ENCODE results near the gene LSS. TPM values are rescaled to one million over a fixed set of nuclear protein-coding genes. Genes with fewer than 3 reads are reported as not detected.

The LSS gene
- total RNA-seq, 1 donor from 2014 or later = 52.0 TPM

GRCh38 chr21:46160657-46160906 lies 68.0 kb downstream of the LSS start:
- DNase-seq = no peak
- no peak overlapping the region for H3K4me3 ChIP-seq

GRCh38 chr21:46159841-46160656 lies 68.5 kb downstream of the LSS start:
- Histone ChIP-seq H3K27ac (replicated peaks) (no peak overlapping the region), H3K4me1 (no peaks in the 10 kb centered on the region), H3K36me3 (peaks cover 15% of the 10 kb centered on the region), H3K9me3 (replicated peaks) (no peaks in the 10 kb centered on the region), H3K27me3 (ENCODE audit: low read depth) (no peaks in the 10 kb centered on the region), H3K4me3 (no peak overlapping the region)
- TF ChIP-seq CTCF (IDR thresholded peaks at IDR 0.05; ENCODE audit: borderline replicate concordance) = no peak
- DNase-seq = no peak
- intact Hi-C loops (cut with micrococcal nuclease) = no loop called here

More at GRCh38 chr21:46160657-46160906, 68.0 kb downstream of the LSS start:
- Histone ChIP-seq H3K4me1 (no peaks in the 10 kb centered on the region), H3K9me3 (replicated peaks) (no peaks in the 10 kb centered on the region), H3K27me3 (ENCODE audit: low read depth) (no peaks in the 10 kb centered on the region), H3K36me3 (peaks cover 15% of the 10 kb centered on the region), H3K27ac (replicated peaks) (no peak overlapping the region)
- intact Hi-C loops (cut with micrococcal nuclease) = no loop called here
- no peak for TF ChIP-seq CTCF (IDR thresholded peaks at IDR 0.05; ENCODE audit: borderline replicate concordance)

GRCh38 chr21:46159390-46159789 lies 69.2 kb downstream of the LSS start:
- H3K9me3 ChIP-seq (replicated peaks) = no peaks in the 10 kb centered on the region
- no peak overlapping the region for H3K27ac ChIP-seq (replicated peaks)
- no peak overlapping the region for H3K4me3 ChIP-seq
- H3K4me1 ChIP-seq = no peaks in the 10 kb centered on the region
- H3K36me3 ChIP-seq = peaks cover 15% of the 10 kb centered on the region
- H3K27me3 ChIP-seq (ENCODE audit: low read depth) = no peaks in the 10 kb centered on the region
- DNase-seq = no peak
- intact Hi-C loops (cut with micrococcal nuclease) = no loop called here
- TF ChIP-seq CTCF (IDR thresholded peaks at IDR 0.05; ENCODE audit: borderline replicate concordance) = no peak

- intact Hi-C loops (cut with micrococcal nuclease) = no loop called here
- no peak for TF ChIP-seq CTCF (IDR thresholded peaks at IDR 0.05; ENCODE audit: borderline replicate concordance)
- no peak for DNase-seq
- H3K36me3 ChIP-seq = peaks cover 11% of the 10 kb centered on the region
- H3K4me1 ChIP-seq = peaks cover 2% of the 10 kb centered on the region
- no peaks in the 10 kb centered on the region for H3K9me3 ChIP-seq (replicated peaks)
- H3K27me3 ChIP-seq (ENCODE audit: low read depth) = no peaks in the 10 kb centered on the region
- H3K4me3 ChIP-seq = no peak overlapping the region
- H3K27ac ChIP-seq (replicated peaks) = no peak overlapping the region
Measured at GRCh38 chr21:46158666-46159300, 69.8 kb downstream of the LSS start.

- Histone ChIP-seq H3K27ac (replicated peaks) (no peak overlapping the region), H3K4me1 (peaks cover 9% of the 10 kb centered on the region), H3K36me3 (peaks cover 11% of the 10 kb centered on the region), H3K27me3 (ENCODE audit: low read depth) (no peaks in the 10 kb centered on the region), H3K4me3 (no peak overlapping the region), H3K9me3 (replicated peaks) (no peaks in the 10 kb centered on the region)
- DNase-seq = no peak
- intact Hi-C loops (cut with micrococcal nuclease) = no loop called here
- TF ChIP-seq CTCF (IDR thresholded peaks at IDR 0.05; ENCODE audit: borderline replicate concordance) = no peak
Measured at GRCh38 chr21:46157987-46158451, 70.6 kb downstream of the LSS start.
